ENCODE measurements around the gene RAPGEF5. TPM values are rescaled to one million over a fixed set of nuclear protein-coding genes. Genes with fewer than 3 reads are reported as not detected.

RAPGEF5 gene
- total RNA-seq, 1 experiment from 2014 or later = 13.3 TPM

DNA sequence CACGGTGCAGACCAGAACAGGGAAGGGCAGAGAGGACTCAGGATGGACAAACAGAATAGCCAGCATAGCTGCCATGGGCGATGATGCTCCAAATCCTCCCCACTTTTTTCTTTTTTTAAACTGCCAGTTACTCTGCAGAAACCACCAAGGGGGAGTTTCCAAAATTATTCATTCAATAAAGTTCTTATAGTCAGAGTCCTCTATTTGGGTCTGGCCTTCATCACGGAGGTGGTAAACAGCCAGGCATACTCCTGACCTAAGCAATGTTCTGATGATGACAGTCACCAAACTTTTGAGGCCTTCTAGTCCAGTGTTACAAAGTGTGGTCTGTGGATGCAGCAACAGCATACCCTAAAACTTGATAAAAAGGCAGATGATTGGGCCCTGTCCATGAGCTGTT, 12.3 kb downstream of the RAPGEF5 start:
- no peaks in the 10 kb centered on the region for H3K9me3 ChIP-seq (ENCODE audit: control insufficient read depth, low read depth, low read length)
- Mint-ChIP-seq H3K27ac (no peak overlapping the region), H3K4me3 (no peak overlapping the region), H3K36me3 (ENCODE audit: insufficient read depth in 1 of 3, low read depth in 3 of 3) (peaks cover 12 to 21% (median 14%) of the 10 kb centered on the region in 3 experiments), H3K9me3 (peaks cover 6 to 10% of the 10 kb centered on the region in 2 experiments; a peak in 4 of 5 replicates), H3K4me1 (peaks cover 18 to 25% of the 10 kb centered on the region in 2 experiments), H3K27me3 (ENCODE audit: low read depth) (no peaks in the 10 kb centered on the region)
- H2BK5ac ChIP-seq (ENCODE audit: insufficient read length, low read length) = no peak overlapping the region
- H2AFZ ChIP-seq (ENCODE audit: low read length) = no peak overlapping the region
- no CpG with 5 or more reads among the region's 3 CpGs for WGBS (ENCODE audit: extremely low coverage, insufficient read length, low lambda C conversion rate)
- H3K27ac ChIP-seq (ENCODE audit: insufficient read length, low read depth, low read length) = no peak overlapping the region
- no peak overlapping the region for H3K23ac ChIP-seq (ENCODE audit: insufficient read length, low read depth, low read length)
- no peak overlapping the region for H4K5ac ChIP-seq (ENCODE audit: insufficient read length, low read depth, low read length)
- no peak overlapping the region for H2BK15ac ChIP-seq (ENCODE audit: low read depth, low read length)
- no peak overlapping the region for H3K9ac ChIP-seq (ENCODE audit: extremely low read depth, insufficient read length, low read length)
- peaks cover 3% of the 10 kb centered on the region for H3K79me1 ChIP-seq (ENCODE audit: insufficient read depth, low read depth, low read length, poor library complexity, severe bottlenecking)
- no peak overlapping the region for H2BK12ac ChIP-seq (ENCODE audit: insufficient read length, low read depth, low read length)
- no peak overlapping the region for H3T11ph ChIP-seq (ENCODE audit: low read length)
- no peak overlapping the region for H4K8ac ChIP-seq (replicated peaks; ENCODE audit: insufficient read length, low read depth, low read length)
- TF ChIP-seq, protein P1, sequence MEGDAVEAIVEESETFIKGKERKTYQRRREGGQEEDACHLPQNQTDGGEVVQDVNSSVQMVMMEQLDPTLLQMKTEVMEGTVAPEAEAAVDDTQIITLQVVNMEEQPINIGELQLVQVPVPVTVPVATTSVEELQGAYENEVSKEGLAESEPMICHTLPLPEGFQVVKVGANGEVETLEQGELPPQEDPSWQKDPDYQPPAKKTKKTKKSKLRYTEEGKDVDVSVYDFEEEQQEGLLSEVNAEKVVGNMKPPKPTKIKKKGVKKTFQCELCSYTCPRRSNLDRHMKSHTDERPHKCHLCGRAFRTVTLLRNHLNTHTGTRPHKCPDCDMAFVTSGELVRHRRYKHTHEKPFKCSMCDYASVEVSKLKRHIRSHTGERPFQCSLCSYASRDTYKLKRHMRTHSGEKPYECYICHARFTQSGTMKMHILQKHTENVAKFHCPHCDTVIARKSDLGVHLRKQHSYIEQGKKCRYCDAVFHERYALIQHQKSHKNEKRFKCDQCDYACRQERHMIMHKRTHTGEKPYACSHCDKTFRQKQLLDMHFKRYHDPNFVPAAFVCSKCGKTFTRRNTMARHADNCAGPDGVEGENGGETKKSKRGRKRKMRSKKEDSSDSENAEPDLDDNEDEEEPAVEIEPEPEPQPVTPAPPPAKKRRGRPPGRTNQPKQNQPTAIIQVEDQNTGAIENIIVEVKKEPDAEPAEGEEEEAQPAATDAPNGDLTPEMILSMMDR (conservative IDR thresholded peaks at IDR 0.05) = no peak
- H3K18ac ChIP-seq (ENCODE audit: insufficient read length, low read depth, low read length) = no peak overlapping the region
- no peak overlapping the region for H3K56ac ChIP-seq (ENCODE audit: insufficient read length, low read depth, low read length)
- H3K27me3 ChIP-seq (ENCODE audit: insufficient read depth, low read length) = no peaks in the 10 kb centered on the region
- no peak overlapping the region for H3K4me2 ChIP-seq (ENCODE audit: insufficient read depth, insufficient read length, low read length)
- H2AK5ac ChIP-seq (ENCODE audit: insufficient read length, low read length) = no peak overlapping the region
- H3K4me1 ChIP-seq (ENCODE audit: insufficient read depth, low read length) = peaks cover 11% of the 10 kb centered on the region
- H3K79me2 ChIP-seq (ENCODE audit: insufficient read depth, low read length) = peaks cover 21% of the 10 kb centered on the region; the same call in 1 of the 2 replicates
- H4K91ac ChIP-seq (ENCODE audit: insufficient read length, low read depth, low read length) = no peak overlapping the region
- no peak overlapping the region for H3K4ac ChIP-seq (ENCODE audit: low read depth, low read length)
- no peaks in the 10 kb centered on the region for H3K23me2 ChIP-seq (ENCODE audit: insufficient read length, low read depth, low read length, poor library complexity, severe bottlenecking)
- DNase-seq = no peak
- H2BK20ac ChIP-seq (ENCODE audit: low read depth, low read length, poor library complexity, severe bottlenecking) = no peak overlapping the region
- no peaks in the 10 kb centered on the region for H4K20me1 ChIP-seq (ENCODE audit: control insufficient read depth, insufficient read depth, insufficient read length)
- no peak overlapping the region for H2BK120ac ChIP-seq (ENCODE audit: low read depth, low read length, poor library complexity, severe bottlenecking)
- no peak overlapping the region for H3K14ac ChIP-seq (ENCODE audit: insufficient read depth, low read length)

Measured in H9 (cell line).